SK-N-SH (cell line): ENCODE measurements around the gene PKP4.

Experiments used
- EP300 ChIP-seq, 2 experiments: IDR thresholded peaks; 2 replicates each; pipeline versions ENCODE4 v1.4.0 to v1.6.1; 2012; ENCODE audit warnings: borderline replicate concordance in 1 of 2, low read depth in 1 of 2, low read length in 1 of 2
- FOSL2 ChIP-seq: IDR thresholded peaks from 2 replicates; pipeline ENCODE4 v1.4.0; 2012; ENCODE audit warnings: low read depth, mild to moderate bottlenecking, moderate library complexity, borderline replicate concordance
- GATA2 ChIP-seq: sonication (generic); formaldehyde crosslinking; IDR thresholded peaks from 2 replicates; pipeline ENCODE4 v1.5.0; 2020; ENCODE audit warnings: mild to moderate bottlenecking, missing genetic modification reagents
- POLR2AphosphoS5 ChIP-seq: IDR thresholded peaks from 2 replicates; pipeline ENCODE4 v1.6.1; 2012; ENCODE audit warnings: low read depth, low read length
- TAF1 ChIP-seq: IDR thresholded peaks from 2 replicates; pipeline ENCODE4 v1.6.1; 2012; ENCODE audit warnings: low read depth, mild to moderate bottlenecking, low read length, moderate library complexity, borderline replicate concordance
- TF ChIP-seq, protein P1 (sequence below): fragments of 200-600 bp; sonication (generic); IDR thresholded peaks from 2 replicates; pipeline ENCODE4 v1.6.1; 2017; ENCODE audit warnings: antibody characterized with exemption, mild to moderate bottlenecking, moderate library complexity

DNA sequence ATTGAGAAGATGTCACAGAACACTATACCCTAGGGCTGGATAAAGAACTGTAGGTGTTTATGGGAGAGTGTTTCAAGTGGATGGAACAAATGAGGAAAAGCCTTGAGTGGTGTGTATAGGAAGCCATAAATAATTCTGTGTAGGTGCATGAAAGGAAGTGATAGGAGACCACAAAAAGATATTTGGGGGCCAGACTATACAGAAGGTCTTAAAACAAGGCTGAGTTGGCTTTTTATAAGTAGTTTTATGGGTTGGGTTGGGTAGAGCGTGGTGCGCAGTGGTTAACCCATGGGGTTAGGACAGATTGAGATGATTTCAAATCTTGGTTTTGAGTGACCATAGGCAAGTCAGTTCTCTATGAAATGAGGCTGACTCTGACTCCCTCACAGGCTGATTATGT lies 110.5 kb downstream of the PKP4 start:
- TF ChIP-seq TAF1 (no peak), POLR2AphosphoS5 (no peak), EP300 (IDR thresholded peaks at IDR 0.05; ENCODE audit: borderline replicate concordance in 1 of 2, low read depth in 1 of 2, low read length in 1 of 2) (no peak), GATA2 (no peak), FOSL2 (no peak)
- TF ChIP-seq, protein P1, sequence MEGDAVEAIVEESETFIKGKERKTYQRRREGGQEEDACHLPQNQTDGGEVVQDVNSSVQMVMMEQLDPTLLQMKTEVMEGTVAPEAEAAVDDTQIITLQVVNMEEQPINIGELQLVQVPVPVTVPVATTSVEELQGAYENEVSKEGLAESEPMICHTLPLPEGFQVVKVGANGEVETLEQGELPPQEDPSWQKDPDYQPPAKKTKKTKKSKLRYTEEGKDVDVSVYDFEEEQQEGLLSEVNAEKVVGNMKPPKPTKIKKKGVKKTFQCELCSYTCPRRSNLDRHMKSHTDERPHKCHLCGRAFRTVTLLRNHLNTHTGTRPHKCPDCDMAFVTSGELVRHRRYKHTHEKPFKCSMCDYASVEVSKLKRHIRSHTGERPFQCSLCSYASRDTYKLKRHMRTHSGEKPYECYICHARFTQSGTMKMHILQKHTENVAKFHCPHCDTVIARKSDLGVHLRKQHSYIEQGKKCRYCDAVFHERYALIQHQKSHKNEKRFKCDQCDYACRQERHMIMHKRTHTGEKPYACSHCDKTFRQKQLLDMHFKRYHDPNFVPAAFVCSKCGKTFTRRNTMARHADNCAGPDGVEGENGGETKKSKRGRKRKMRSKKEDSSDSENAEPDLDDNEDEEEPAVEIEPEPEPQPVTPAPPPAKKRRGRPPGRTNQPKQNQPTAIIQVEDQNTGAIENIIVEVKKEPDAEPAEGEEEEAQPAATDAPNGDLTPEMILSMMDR, result no peak
